ENCODE results near the gene KLC3. TPM values are rescaled to one million over a fixed set of nuclear protein-coding genes. Genes with fewer than 3 reads are reported as not detected.
"Not testable (repeated sequence)": the region's sequence is repeated elsewhere in the genome, so short reads cannot be mapped to it uniquely, and the experiment has no call there.

The KLC3 gene
- total RNA-seq, 2 experiments from 2014 or later = not detected

DNA sequence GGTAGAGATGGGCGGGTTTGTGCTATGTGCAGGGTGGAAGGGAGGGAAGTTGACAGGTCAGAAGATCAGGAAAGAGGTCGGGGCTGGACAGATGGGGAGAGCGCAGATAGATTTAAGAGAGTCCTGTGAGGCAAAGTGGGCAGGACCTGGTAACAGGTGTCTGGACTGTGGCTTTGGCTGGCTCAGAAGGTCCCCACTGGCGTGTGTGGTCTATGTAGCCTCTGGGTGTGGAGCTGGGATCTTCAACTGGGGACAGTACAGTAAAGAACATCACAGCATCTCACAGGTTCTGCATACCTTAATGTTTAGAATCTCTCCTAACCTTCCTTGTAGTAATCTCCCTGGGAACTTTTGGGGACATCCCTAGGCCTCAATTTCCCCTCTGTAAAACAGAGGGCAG is 35.5 kb upstream of the KLC3 start:
- no peak for DNase-seq
- Mint-ChIP-seq H3K9me3 (no peaks in the 10 kb centered on the region), H3K4me1 (no peaks in the 10 kb centered on the region), H3K4me3 (no peak overlapping the region), H3K36me3 (ENCODE audit: low read depth) (no peaks in the 10 kb centered on the region), H3K27ac (no peak overlapping the region), H3K27me3 (no peaks in the 10 kb centered on the region)
- ChIA-PET CTCF (interaction anchor here (0.9 kb wide), 1 partner anchor 12 kb away, joined by 3 read pairs; no protein-coding TSS in a partner anchor), POLR2A (interaction anchor here (0.6 kb wide), 1 partner anchor 30 kb away, joined by 3 read pairs; no protein-coding TSS in a partner anchor)

DNA sequence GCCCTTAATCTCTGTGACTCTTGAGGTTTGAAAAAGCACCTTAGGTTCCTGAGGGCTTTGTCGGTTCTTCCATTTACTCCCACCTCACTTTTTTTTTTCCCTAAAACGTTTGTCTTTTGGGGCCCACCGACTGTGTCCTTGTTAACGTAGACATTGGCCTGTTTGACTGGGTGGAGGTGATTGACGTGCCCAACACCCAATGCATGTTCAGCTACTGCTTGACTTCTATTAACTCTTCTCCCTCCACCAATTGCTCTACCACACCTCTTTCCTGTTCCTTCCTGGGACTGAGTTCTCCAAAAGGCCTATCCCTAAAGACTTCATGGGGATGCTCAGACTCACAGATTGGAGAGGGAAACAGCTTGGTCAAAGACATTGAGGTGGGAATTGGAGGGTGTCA is 35.1 kb upstream of the KLC3 start:
- POLR2A ChIA-PET = interaction anchor here (0.6 kb wide), 1 partner anchor 30 kb away, joined by 3 read pairs; no protein-coding TSS in a partner anchor
- CTCF ChIA-PET = interaction anchor here (0.6 kb wide), 1 partner anchor 39 kb away, joined by 3 read pairs; no protein-coding TSS in a partner anchor
- H3K27me3 Mint-ChIP-seq = no peaks in the 10 kb centered on the region

DNA sequence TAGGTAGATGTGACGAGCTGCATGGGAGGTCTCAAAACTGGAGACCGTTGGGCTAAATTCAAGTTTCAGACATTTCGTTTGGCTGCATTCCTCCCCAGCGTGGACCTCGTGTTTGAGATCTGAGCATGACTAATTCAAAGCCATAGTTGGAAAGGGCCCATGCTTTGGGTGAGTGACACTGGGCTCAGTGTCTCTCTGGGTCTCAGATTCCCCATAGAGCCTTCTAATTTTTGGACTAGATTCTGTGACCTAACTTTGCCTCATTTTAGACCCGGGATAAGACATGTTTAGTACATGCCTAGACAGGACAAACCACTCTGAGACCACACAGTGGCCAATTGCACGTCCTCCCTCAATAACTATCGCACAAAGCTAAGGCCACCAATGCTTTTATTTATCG is 34.5 kb upstream of the KLC3 start:
- DNase-seq = no peak
- H3K4me3 Mint-ChIP-seq = no peak overlapping the region
- H3K9me3 Mint-ChIP-seq = no peaks in the 10 kb centered on the region
- H3K27ac Mint-ChIP-seq = no peak overlapping the region
- ChIA-PET CTCF (interaction anchor here (0.6 kb wide), 1 partner anchor 38 kb away, joined by 3 read pairs; no protein-coding TSS in a partner anchor), POLR2A (no interaction called here)
- H3K27me3 Mint-ChIP-seq = no peaks in the 10 kb centered on the region
- no peaks in the 10 kb centered on the region for H3K4me1 Mint-ChIP-seq
- H3K36me3 Mint-ChIP-seq (ENCODE audit: low read depth) = no peaks in the 10 kb centered on the region

More for the DNA sequence above, 35.1 kb upstream of the KLC3 start:
- H3K9me3 Mint-ChIP-seq = no peaks in the 10 kb centered on the region
- no peak overlapping the region for H3K4me3 Mint-ChIP-seq
- no peaks in the 10 kb centered on the region for H3K36me3 Mint-ChIP-seq (ENCODE audit: low read depth)
- no peak for DNase-seq
- H3K27ac Mint-ChIP-seq = no peak overlapping the region
- no peaks in the 10 kb centered on the region for H3K4me1 Mint-ChIP-seq

DNA sequence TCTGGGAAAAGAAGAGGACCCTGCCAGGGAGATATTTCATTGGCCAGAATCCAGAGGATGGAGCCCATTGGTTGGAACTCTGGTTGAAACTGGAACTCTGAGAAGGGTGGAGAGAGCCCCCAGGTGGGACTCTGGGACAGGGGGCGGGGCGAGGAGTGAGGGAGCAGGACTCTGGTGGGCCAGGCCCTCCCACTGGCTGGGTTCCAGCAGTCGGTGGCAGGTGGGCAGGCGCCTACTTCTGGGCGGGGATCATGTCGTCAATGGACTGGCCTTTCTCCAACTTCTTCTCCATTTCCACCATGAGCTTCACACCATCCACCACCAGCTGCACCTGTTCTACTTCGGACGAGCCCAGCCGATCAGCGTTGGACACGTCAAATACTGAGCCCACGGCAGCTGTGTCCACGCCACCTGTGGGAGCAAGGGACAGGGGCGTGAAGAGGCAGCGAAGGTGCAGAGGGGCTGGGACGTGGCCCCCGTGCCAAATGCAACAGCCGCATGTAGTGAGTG is 34.0 kb upstream of the KLC3 start:
- H3K9me3 Mint-ChIP-seq = no peaks in the 10 kb centered on the region
- no peaks in the 10 kb centered on the region for H3K27me3 Mint-ChIP-seq
- no peaks in the 10 kb centered on the region for H3K36me3 Mint-ChIP-seq (ENCODE audit: low read depth)
- no peak overlapping the region for H3K27ac Mint-ChIP-seq
- H3K4me1 Mint-ChIP-seq = no peaks in the 10 kb centered on the region
- no peak overlapping the region for H3K4me3 Mint-ChIP-seq
- ChIA-PET CTCF (no interaction called here), POLR2A (no interaction called here)
- no peak for DNase-seq

DNA sequence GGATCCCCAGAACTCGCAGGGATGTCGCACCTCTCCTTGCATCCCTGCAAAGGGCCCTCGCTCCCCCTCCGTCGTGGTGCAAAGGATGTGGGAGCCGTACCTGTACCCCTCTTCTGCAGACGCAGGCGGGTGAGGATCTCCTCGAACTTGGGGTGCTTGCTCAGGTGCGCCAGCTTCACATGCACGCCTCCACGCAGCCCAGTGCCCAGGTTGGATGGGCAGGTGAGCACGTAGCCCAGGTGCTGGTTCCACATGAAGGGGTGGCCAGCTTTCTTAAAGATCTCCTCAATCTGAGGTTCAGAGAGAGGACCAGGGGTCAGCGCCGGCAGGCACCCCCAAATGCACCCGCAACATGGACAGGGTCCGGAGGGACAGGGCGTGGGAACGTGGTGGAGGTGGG is 33.2 kb upstream of the KLC3 start:
- CTCF ChIA-PET = no interaction called here
- Mint-ChIP-seq H3K9me3 (no peaks in the 10 kb centered on the region), H3K4me3 (no peak overlapping the region), H3K27me3 (no peaks in the 10 kb centered on the region), H3K36me3 (ENCODE audit: low read depth) (no peaks in the 10 kb centered on the region), H3K27ac (no peak overlapping the region), H3K4me1 (no peaks in the 10 kb centered on the region)
- DNase-seq = no peak
- POLR2A ChIA-PET = no interaction called here

DNA sequence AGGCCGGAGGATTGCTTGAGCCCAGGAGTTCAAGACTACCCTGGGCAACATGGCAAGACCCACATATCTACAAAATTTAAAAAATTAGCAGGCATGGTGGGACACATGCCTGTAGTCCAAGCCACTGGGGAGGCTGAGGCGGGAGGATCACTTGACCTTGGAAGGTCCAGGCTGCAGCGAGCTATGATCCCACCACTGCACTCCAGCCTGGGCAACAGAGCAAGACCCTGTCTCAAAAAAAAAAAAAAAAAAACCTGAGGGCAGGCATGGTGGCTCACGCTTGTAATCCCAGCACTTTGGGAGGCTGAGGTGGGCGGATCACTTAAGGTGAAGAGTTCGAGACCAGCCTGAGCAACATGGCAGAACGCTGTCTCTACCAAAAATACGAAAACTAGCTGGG is 31.2 kb upstream of the KLC3 start:
- H3K27me3 Mint-ChIP-seq; H3K4me3 Mint-ChIP-seq; H3K9me3 Mint-ChIP-seq; DNase-seq; H3K4me1 Mint-ChIP-seq; POLR2A ChIA-PET; H3K36me3 Mint-ChIP-seq (ENCODE audit: low read depth); H3K27ac Mint-ChIP-seq: not testable (repeated sequence)
- CTCF ChIA-PET = interaction anchor here (0.6 to 1.0 kb wide), 2 partner anchors 18 to 329 kb away, joined by 4 to 5 read pairs; no protein-coding TSS in a partner anchor

DNA sequence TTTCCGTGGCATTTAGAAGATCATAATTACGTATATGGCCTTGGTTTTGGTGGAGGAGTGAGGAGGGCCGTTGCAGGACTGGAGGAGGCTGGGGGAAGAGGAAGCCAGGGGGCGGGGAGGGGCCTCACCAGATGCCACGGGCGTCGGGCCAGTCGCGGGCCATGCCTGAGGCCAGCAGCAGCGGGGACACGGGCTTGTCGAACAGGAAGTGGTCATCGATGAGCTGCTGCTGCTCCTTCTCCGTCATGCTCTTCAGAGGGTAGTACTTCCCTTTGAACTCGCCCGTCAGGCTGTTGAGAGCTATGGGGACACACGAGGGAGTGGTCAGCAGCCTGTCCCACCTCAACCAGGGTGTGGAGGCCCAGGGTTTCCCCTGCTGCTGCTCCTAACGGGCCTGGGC is 28.9 kb upstream of the KLC3 start:
- CTCF ChIA-PET = no interaction called here

DNA sequence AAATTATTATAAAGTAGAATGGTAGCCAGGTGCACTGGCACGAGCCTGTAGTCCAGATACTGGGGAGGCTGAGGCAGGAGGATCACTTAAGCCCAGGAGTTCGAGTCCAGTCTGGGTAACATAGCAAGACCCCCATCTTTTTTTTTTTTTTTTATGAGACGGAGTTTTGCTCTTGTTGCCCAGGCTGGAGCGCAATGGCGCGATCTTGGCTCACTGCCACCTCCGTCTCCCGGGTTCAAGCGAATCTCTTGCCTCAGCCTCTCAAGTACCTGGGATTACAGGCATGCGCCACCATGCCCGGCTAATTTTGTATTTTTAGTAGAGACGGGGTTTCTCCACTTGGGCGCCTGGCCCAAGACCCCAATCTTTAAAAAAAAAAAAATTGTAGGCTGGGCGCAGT is 28.3 kb upstream of the KLC3 start:
- H3K27me3 Mint-ChIP-seq = peaks cover 11% of the 10 kb centered on the region
- H3K4me1 Mint-ChIP-seq; H3K27ac Mint-ChIP-seq; H3K36me3 Mint-ChIP-seq (ENCODE audit: low read depth); H3K9me3 Mint-ChIP-seq; H3K4me3 Mint-ChIP-seq; DNase-seq; POLR2A ChIA-PET: not testable (repeated sequence)
- CTCF ChIA-PET = interaction anchor here (0.6 kb wide), 1 partner anchor 331 kb away, joined by 5 read pairs; no protein-coding TSS in a partner anchor

More for the DNA sequence above, 28.9 kb upstream of the KLC3 start:
- Mint-ChIP-seq H3K4me3 (no peak overlapping the region), H3K27ac (no peak overlapping the region), H3K27me3 (peaks cover 9% of the 10 kb centered on the region), H3K9me3 (no peaks in the 10 kb centered on the region), H3K36me3 (ENCODE audit: low read depth) (no peaks in the 10 kb centered on the region), H3K4me1 (no peaks in the 10 kb centered on the region)
- no peak for DNase-seq
- POLR2A ChIA-PET = no interaction called here

DNA sequence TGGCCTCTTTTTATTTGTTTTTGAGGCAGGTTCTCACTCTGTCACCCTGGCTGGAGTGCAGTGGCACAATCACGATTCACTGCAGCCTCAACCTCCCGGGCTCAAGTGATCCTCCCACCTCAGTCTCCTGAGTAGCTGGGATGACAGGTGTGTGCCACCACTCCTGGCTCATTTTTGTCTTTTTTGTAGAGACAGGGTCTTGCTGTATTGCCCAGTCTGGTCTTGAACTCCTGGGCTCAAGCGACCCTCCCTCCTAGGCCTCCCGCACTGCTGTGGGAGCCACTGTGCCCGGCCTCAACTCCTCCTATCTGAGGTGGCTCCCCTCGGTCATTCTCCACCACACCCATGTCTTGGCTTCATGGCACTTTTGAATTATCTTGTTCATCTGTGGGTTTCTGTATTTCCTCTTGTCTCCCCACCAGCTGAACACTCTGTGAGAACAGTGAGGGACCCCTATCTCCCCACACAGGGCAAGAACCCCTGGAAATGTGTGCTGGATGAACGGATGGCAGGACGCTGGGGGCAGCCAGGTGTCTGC is 25.8 kb upstream of the KLC3 start:
- Mint-ChIP-seq H3K4me1 (no peaks in the 10 kb centered on the region), H3K9me3 (no peaks in the 10 kb centered on the region), H3K27me3 (peaks cover 16% of the 10 kb centered on the region), H3K27ac (no peak overlapping the region), H3K4me3 (no peak overlapping the region), H3K36me3 (ENCODE audit: low read depth) (no peaks in the 10 kb centered on the region)
- ChIA-PET POLR2A (no interaction called here), CTCF (no interaction called here)
- no peak for DNase-seq

DNA sequence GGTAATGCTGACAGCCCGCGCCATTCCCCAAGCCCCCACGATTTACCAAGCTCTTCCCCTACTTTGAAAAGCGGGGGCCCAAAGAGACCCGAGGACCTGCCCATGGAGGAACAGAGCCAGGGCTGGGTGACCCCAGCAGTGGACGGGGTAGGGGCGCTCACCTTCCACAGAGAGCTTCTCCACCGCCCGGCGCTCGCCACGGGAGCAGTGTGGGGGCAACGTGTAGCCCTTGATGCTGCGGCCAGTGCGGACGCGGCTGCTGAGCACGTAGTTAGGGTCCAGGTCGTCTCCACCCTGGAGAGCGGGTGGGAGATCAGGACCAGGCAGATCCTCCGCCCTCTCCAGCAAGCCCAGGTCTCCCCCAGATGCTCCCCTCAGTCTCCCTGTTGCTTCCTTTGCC is 25.2 kb upstream of the KLC3 start:
- POLR2A ChIA-PET = no interaction called here
- no peak for DNase-seq
- Mint-ChIP-seq H3K27ac (no peak overlapping the region), H3K36me3 (ENCODE audit: low read depth) (no peaks in the 10 kb centered on the region), H3K9me3 (no peaks in the 10 kb centered on the region), H3K4me3 (no peak overlapping the region), H3K27me3 (peaks cover 16% of the 10 kb centered on the region), H3K4me1 (no peaks in the 10 kb centered on the region)
- CTCF ChIA-PET = interaction anchor here (0.5 kb wide), 1 partner anchor 106 kb away, joined by 3 read pairs; no protein-coding TSS in a partner anchor

DNA sequence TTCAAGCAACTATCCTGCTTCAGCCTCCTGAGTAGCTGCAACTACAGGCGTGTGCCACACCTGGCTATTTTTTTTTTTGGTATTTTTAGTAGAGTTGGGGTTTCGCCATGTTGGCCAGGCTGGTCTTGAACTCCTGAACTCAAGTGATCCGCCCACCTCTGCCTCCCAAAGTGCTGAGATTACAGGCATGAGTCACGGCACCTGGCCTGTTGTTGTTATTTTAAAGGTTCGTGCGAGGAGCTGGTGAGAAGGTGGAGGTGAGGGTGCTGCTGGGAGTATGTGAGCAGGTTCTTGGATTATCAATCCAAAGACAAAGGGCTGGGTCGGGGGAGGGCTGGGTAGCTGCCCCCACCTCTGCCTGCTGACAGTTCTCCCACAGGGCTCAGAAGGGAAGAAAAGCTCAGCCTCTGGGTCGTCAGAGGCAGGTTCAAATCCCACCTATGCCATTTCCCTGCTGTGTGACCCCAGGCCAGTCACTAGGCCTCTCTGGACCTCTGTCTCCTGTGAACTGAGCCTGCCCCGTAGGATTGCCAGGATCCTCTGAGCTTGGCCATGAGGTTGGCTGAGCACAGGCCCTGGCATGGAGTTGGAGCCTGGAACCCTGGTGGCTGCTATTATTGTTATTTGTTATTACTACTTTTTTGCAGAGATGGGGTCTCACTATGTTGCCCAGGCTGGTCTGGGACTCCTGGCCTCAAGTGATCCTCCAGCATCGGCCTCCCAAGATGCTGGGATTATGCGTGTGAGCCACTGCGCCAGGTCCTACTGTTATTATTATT is 19.4 kb upstream of the KLC3 start:
- no peaks in the 10 kb centered on the region for H3K36me3 Mint-ChIP-seq (ENCODE audit: low read depth)

DNA sequence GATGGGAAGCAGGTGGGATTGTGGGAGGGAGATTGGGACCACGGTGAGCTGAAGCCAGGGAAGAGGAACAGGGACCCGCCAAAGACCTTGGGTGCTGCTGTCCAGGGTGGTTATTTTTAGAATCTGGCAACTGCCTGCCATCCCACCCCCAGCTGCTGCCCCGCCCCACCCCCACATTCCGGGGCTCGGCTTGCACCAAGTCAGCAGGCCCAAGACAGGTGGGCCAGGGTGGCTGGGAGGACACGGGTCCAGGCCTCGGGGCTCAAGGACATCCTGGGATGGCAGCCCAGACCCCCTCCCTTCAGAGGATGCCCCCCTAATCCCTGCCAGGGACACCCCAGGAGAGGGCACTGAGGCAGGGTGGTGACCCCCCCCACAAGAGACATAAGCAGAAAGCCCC is 18.7 kb upstream of the KLC3 start:
- ChIA-PET POLR2A (no interaction called here), CTCF (no interaction called here)
- H3K9me3 Mint-ChIP-seq = no peaks in the 10 kb centered on the region
- DNase-seq = no peak
- H3K27ac Mint-ChIP-seq = no peak overlapping the region
- H3K4me1 Mint-ChIP-seq = peaks cover 4% of the 10 kb centered on the region
- H3K27me3 Mint-ChIP-seq = peaks cover 25% of the 10 kb centered on the region
- no peaks in the 10 kb centered on the region for H3K36me3 Mint-ChIP-seq (ENCODE audit: low read depth)
- H3K4me3 Mint-ChIP-seq = no peak overlapping the region

More for the DNA sequence above, 19.4 kb upstream of the KLC3 start:
- Mint-ChIP-seq H3K27me3 (peaks cover 29% of the 10 kb centered on the region), H3K4me3 (no peak overlapping the region), H3K9me3 (no peaks in the 10 kb centered on the region), H3K4me1 (peaks cover under 1% of the 10 kb centered on the region), H3K27ac (no peak overlapping the region)
- no peak for DNase-seq
- POLR2A ChIA-PET = no interaction called here
- CTCF ChIA-PET = no interaction called here

DNA sequence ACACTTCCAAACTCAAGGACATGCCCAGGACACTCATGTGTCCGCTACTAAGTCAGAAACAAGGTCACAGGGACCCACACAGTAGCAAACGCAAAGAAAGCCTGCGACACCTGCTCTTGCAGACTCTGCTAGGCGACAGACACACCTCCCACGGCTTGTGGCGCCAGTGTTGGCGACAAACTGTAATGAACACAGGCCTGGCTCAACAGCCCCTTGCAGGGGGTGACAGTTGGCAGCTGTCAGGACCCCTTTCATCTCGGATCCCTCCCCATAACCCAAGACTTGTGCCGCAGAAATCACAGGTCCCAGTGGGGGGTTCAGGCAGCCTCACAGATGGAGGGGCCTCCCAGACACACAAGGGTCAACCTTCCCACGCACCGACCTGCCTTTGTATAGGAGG is 18.2 kb upstream of the KLC3 start:
- Mint-ChIP-seq H3K9me3 (no peaks in the 10 kb centered on the region), H3K36me3 (ENCODE audit: low read depth) (no peaks in the 10 kb centered on the region), H3K4me1 (peaks cover 4% of the 10 kb centered on the region), H3K27me3 (peaks cover 23% of the 10 kb centered on the region), H3K27ac (no peak overlapping the region), H3K4me3 (no peak overlapping the region)
- POLR2A ChIA-PET = no interaction called here
- CTCF ChIA-PET = no interaction called here
- no peak for DNase-seq

Data from activated CD4-positive, alpha-beta T cell treated with anti-CD3 and anti-CD28 coated beads, Interleukin-2, amount 10 ng/mL, durations not matched to agents 7 days and 5 days (primary cell).